HCT116 (cell line): ENCODE results near the gene HPGDS.

Experiments
- CBX3 ChIP-seq: IDR thresholded peaks from 2 replicates; pipeline ENCODE4 v1.6.1; 2012; ENCODE audit warnings: low read depth
- EZH2 ChIP-seq: fragments of 200-600 bp; sonication (generic); IDR thresholded peaks from 2 replicates; pipeline ENCODE4 v1.6.1; 2017; ENCODE audit warnings: antibody characterized with exemption, mixed run types
- EZH2phosphoT487 ChIP-seq: fragments of 200-600 bp; IDR thresholded peaks from 2 replicates; pipeline ENCODE4 v1.6.1; 2018; ENCODE audit warnings: antibody characterized with exemption, borderline replicate concordance
- POLR2A ChIP-seq: IDR thresholded peaks from 2 replicates; pipeline ENCODE4 v1.7.0; 2011; ENCODE audit warnings: borderline replicate concordance; ENCODE audit not compliant: insufficient read depth, insufficient read length; ENCODE audit errors: extremely low read depth
- POLR2AphosphoS5 ChIP-seq: IDR thresholded peaks from 2 replicates; pipeline ENCODE4 v1.6.1; 2011; ENCODE audit warnings: mild to moderate bottlenecking, low read depth, low read length, moderate library complexity
- SP1 ChIP-seq: IDR thresholded peaks from 2 replicates; pipeline ENCODE4 v1.6.1; 2012; ENCODE audit warnings: low read depth
- TCF7L2 ChIP-seq: IDR thresholded peaks from 2 replicates; pipeline ENCODE4 v1.7.0; 2011; ENCODE audit warnings: borderline replicate concordance, inconsistent platforms; ENCODE audit not compliant: insufficient read depth, insufficient read length; ENCODE audit errors: extremely low read depth
- TF ChIP-seq, protein P1 (sequence below), 3 experiments: fragments of 200-600 bp in 1 of 3; sonication (generic) in 1 of 3; IDR thresholded peaks in 2 of 3; conservative IDR thresholded peaks in 1 of 3; 2 replicates each; pipeline ENCODE4 v1.5.1; 2012 to 2017; ENCODE audit warnings: low read depth in 2 of 3, low read length in 2 of 3, antibody characterized with exemption in 1 of 3, borderline replicate concordance in 1 of 3, control low read depth in 1 of 3, mild to moderate bottlenecking in 1 of 3, mixed read lengths in 1 of 3, mixed run types in 1 of 3, moderate library complexity in 1 of 3; ENCODE audit not compliant: insufficient read depth in 1 of 3
- TF ChIP-seq, protein P2 (sequence below): IDR thresholded peaks from 2 replicates; pipeline ENCODE4 v1.6.1; 2012; ENCODE audit warnings: low read depth

DNA sequence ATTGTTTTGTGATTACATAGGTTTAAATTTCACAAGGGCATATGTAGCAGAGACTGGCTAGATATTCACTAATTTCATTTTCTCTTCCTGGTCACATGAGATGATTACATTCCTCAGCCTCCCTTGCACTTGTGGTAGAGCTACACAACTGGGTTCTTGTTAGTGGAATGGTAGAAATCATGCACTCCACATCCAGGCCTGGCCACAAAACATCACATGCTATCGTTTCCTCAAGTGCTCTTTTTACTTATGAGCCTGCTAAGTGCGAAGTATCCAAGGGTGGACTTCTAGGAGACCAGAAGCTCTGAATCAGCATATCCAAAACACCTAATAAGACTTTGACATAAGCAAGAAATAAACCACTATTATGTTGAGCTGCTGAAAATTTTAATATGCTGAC lies 26.4 kb upstream of the HPGDS start:
- TF ChIP-seq, protein P1, sequence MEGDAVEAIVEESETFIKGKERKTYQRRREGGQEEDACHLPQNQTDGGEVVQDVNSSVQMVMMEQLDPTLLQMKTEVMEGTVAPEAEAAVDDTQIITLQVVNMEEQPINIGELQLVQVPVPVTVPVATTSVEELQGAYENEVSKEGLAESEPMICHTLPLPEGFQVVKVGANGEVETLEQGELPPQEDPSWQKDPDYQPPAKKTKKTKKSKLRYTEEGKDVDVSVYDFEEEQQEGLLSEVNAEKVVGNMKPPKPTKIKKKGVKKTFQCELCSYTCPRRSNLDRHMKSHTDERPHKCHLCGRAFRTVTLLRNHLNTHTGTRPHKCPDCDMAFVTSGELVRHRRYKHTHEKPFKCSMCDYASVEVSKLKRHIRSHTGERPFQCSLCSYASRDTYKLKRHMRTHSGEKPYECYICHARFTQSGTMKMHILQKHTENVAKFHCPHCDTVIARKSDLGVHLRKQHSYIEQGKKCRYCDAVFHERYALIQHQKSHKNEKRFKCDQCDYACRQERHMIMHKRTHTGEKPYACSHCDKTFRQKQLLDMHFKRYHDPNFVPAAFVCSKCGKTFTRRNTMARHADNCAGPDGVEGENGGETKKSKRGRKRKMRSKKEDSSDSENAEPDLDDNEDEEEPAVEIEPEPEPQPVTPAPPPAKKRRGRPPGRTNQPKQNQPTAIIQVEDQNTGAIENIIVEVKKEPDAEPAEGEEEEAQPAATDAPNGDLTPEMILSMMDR (IDR thresholded peaks at IDR 0.05 in 2 of 3, conservative IDR thresholded peaks at IDR 0.05 in 1 of 3; ENCODE audit: borderline replicate concordance in 1 of 3, insufficient read depth in 1 of 3, low read depth in 2 of 3, low read length in 2 of 3): no peak
- no peak for TF ChIP-seq TCF7L2
- no peak for TF ChIP-seq POLR2AphosphoS5
- TF ChIP-seq, protein P2, sequence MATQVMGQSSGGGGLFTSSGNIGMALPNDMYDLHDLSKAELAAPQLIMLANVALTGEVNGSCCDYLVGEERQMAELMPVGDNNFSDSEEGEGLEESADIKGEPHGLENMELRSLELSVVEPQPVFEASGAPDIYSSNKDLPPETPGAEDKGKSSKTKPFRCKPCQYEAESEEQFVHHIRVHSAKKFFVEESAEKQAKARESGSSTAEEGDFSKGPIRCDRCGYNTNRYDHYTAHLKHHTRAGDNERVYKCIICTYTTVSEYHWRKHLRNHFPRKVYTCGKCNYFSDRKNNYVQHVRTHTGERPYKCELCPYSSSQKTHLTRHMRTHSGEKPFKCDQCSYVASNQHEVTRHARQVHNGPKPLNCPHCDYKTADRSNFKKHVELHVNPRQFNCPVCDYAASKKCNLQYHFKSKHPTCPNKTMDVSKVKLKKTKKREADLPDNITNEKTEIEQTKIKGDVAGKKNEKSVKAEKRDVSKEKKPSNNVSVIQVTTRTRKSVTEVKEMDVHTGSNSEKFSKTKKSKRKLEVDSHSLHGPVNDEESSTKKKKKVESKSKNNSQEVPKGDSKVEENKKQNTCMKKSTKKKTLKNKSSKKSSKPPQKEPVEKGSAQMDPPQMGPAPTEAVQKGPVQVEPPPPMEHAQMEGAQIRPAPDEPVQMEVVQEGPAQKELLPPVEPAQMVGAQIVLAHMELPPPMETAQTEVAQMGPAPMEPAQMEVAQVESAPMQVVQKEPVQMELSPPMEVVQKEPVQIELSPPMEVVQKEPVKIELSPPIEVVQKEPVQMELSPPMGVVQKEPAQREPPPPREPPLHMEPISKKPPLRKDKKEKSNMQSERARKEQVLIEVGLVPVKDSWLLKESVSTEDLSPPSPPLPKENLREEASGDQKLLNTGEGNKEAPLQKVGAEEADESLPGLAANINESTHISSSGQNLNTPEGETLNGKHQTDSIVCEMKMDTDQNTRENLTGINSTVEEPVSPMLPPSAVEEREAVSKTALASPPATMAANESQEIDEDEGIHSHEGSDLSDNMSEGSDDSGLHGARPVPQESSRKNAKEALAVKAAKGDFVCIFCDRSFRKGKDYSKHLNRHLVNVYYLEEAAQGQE: no peak
- TF ChIP-seq EZH2phosphoT487: no peak
- no peak for TF ChIP-seq POLR2A
- no peak for TF ChIP-seq SP1
- no peak for TF ChIP-seq EZH2
- no peak for TF ChIP-seq CBX3
